Stomach (tissue), 4 donors: Measurements from ENCODE around the gene TMTC2.
"Not testable (repeated sequence)": the region's sequence is repeated elsewhere in the genome, so short reads cannot be mapped to it uniquely, and the experiment has no call there.

ENCODE experiments used
- EP300 ChIP-seq: sonication (generic); formaldehyde crosslinking; IDR thresholded peaks from one replicate; pipeline ENCODE4 v1.6.1; 2017; ENCODE audit warnings: antibody characterized with exemption
- POLR2A ChIP-seq, 4 donors: fragments of 450-650 bp; IDR thresholded peaks; one replicate each; pipeline ENCODE4 v1.6.1; 2016; ENCODE audit warnings: antibody characterized with exemption in 4 of 4, control low read depth in 2 of 4, mild to moderate bottlenecking in 1 of 4, moderate library complexity in 1 of 4
- TF ChIP-seq, protein P1 (sequence below), 7 experiments: fragments of 450-650 bp in 4 of 7; fragments of 200-600 bp in 3 of 7; sonication (generic) in 3 of 7; IDR thresholded peaks; one replicate each; pipeline ENCODE4 v1.5.1; 2016 to 2019; ENCODE audit warnings: antibody characterized with exemption in 7 of 7, control low read depth in 2 of 7, mild to moderate bottlenecking in 1 of 7

DNA sequence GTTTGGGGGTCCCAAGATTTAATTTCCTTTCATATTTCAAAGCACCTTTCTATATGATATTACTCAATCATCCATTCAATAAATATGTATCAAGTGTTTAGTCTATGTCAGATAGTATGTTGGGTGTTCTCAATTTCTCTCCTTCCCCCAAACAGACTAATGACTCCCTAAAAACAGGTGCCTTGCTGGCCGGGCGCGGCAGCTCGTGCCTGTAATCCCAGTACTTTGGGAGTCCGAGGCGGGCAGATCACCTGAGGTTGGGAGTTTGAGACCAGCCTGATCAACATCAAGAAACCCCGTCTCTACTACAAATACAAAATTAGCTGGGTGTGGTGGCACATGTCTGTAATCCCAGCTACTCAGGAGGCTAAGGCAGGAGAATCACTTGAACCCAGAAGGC lies 78.5 kb downstream of the TMTC2 start:
- TF ChIP-seq POLR2A (IDR thresholded peaks at IDR 0.05); EP300: not testable (repeated sequence)
- TF ChIP-seq, protein P1, sequence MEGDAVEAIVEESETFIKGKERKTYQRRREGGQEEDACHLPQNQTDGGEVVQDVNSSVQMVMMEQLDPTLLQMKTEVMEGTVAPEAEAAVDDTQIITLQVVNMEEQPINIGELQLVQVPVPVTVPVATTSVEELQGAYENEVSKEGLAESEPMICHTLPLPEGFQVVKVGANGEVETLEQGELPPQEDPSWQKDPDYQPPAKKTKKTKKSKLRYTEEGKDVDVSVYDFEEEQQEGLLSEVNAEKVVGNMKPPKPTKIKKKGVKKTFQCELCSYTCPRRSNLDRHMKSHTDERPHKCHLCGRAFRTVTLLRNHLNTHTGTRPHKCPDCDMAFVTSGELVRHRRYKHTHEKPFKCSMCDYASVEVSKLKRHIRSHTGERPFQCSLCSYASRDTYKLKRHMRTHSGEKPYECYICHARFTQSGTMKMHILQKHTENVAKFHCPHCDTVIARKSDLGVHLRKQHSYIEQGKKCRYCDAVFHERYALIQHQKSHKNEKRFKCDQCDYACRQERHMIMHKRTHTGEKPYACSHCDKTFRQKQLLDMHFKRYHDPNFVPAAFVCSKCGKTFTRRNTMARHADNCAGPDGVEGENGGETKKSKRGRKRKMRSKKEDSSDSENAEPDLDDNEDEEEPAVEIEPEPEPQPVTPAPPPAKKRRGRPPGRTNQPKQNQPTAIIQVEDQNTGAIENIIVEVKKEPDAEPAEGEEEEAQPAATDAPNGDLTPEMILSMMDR (IDR thresholded peaks at IDR 0.05) = not testable (repeated sequence)
